NCI-H1436 (cell line): ENCODE results near the gene WNT9A.

Experiments used
- DNase-seq: peaks from one replicate; lab custom pipeline; 2025; lab: John Stamatoyannopoulos, UW

WNT9A gene

GRCh38 chr1:227941509-227942020, 6.2 kb downstream of the WNT9A start:
- DNase-seq: no peak

- DNase-seq: no peak
These were observed 6.9 kb downstream of the WNT9A start for GRCh38 chr1:227940791-227941241.

GRCh38 chr1:227939791-227940771, 7.7 kb downstream of the WNT9A start:
- DNase-seq: no peak

- DNase-seq: no peak
These were observed 8.6 kb downstream of the WNT9A start for GRCh38 chr1:227938911-227939790.

GRCh38 chr1:227938276-227938675, 9.5 kb downstream of the WNT9A start:
- DNase-seq: no peak

GRCh38 chr1:227937838-227938145, 9.9 kb downstream of the WNT9A start:
- no peak for DNase-seq

GRCh38 chr1:227937031-227937837, 10.5 kb downstream of the WNT9A start:
- no peak for DNase-seq

- no peak for DNase-seq
These were observed 11.9 kb downstream of the WNT9A start for GRCh38 chr1:227935826-227936225.

- no peak for DNase-seq
These were observed 13.0 kb downstream of the WNT9A start for GRCh38 chr1:227934476-227935313.

- no peak for DNase-seq
These were observed 17.8 kb downstream of the WNT9A start for GRCh38 chr1:227929751-227930472.

- DNase-seq: no peak
These were observed 18.8 kb downstream of the WNT9A start for GRCh38 chr1:227928811-227929375.

- no peak for DNase-seq
These were observed 19.6 kb downstream of the WNT9A start for GRCh38 chr1:227927971-227928741.

- no peak for DNase-seq
These were observed 20.5 kb downstream of the WNT9A start for GRCh38 chr1:227926896-227927885.

- no peak for DNase-seq
These were observed 21.4 kb downstream of the WNT9A start for GRCh38 chr1:227926216-227926791.

GRCh38 chr1:227925582-227926198, 22.0 kb downstream of the WNT9A start:
- DNase-seq: no peak

- DNase-seq: no peak
These were observed 22.7 kb downstream of the WNT9A start for GRCh38 chr1:227924833-227925574.
